A549 (cell line): ENCODE measurements around the gene CELF6. TPM values are rescaled to one million over a fixed set of nuclear protein-coding genes. Genes with fewer than 3 reads are reported as not detected.
A peak's percentile ranks its signal among the peaks of the same experiment; 100 is the strongest.

Experiments
- ATAC-seq, 2 experiments: fragments of 200-7000 bp in 1 of 2; fragments of >200 bp in 1 of 2; cut with Nextera tagmentation in 1 of 2; cut with Tn5 transposase in 1 of 2; 3 replicates each; pipeline versions ENCODE4 v1.8.0 to v1.9.1; 2018 to 2020; ENCODE audit warnings: mild to moderate bottlenecking in 1 of 2, moderate library complexity in 1 of 2
- CTCF ChIA-PET: fragments of 300-600 bp; sonication (Branson Sonifier 250); formaldehyde crosslinking; extraction: SDS; loops from one replicate; lab custom pipeline; 2021; ENCODE audit warnings: antibody characterized with exemption, inconsistent platforms; lab: Yijun Ruan, JAX
- POLR2A ChIA-PET: fragments of 350-600 bp; formaldehyde crosslinking; extraction: SDS; loops from one replicate; lab custom pipeline; 2021; ENCODE audit warnings: antibody characterized with exemption, inconsistent platforms; lab: Yijun Ruan, JAX
- DNase-seq, 2 experiments: peaks; one replicate each; pipeline versions ENCODE4 v3.0.0 to v3.0.0-alpha.2; 2011 to 2016; ENCODE audit warnings: low read depth in 1 of 2, low spot score in 1 of 2
- FAIRE-seq: peaks from 2 replicates; lab custom pipeline; 2011; peaks lifted over from hg19 to GRCh38; lab: Jason Lieb, UNC
- H3K27ac ChIP-seq, 2 experiments: fragments of >200 bp; sonication (Bioruptor Twin); formaldehyde crosslinking; 3 replicates each; pipeline ENCODE4 v1.5.1; 2016 to 2017
- H3K4me1 ChIP-seq: fragments of >200 bp; sonication (Bioruptor Twin); formaldehyde crosslinking; 3 replicates; pipeline ENCODE4 v1.6.1; 2016
- H3K4me2 ChIP-seq: fragments of >200 bp; sonication (Bioruptor Twin); formaldehyde crosslinking; 3 replicates; pipeline ENCODE4 v1.6.1; 2016
- H3K4me3 ChIP-seq: fragments of >200 bp; sonication (Bioruptor Twin); formaldehyde crosslinking; 3 replicates; pipeline ENCODE4 v1.5.1; 2016
- H3K9me3 ChIP-seq: fragments of >200 bp; sonication (Bioruptor Twin); formaldehyde crosslinking; 3 replicates; pipeline ENCODE4 v1.6.1; 2016
- BHLHE40 ChIP-seq: IDR thresholded peaks from 2 replicates; pipeline ENCODE4 v1.6.1; 2012; ENCODE audit warnings: low read depth, low read length, inconsistent platforms
- CBX8 ChIP-seq: fragments of 200-600 bp; sonication (generic); IDR thresholded peaks from 2 replicates; pipeline ENCODE4 v1.6.1; 2016
- CEBPB ChIP-seq, 2 experiments: fragments of >200 bp in 1 of 2; sonication (Bioruptor Twin) in 1 of 2; formaldehyde crosslinking in 1 of 2; IDR thresholded peaks; 2 replicates each; pipeline ENCODE4 v1.6.1; 2012 to 2016
- FOSL2 ChIP-seq, 2 experiments: fragments of 450-650 bp in 1 of 2; fragments of >200 bp in 1 of 2; sonication (Bioruptor Twin) in 1 of 2; formaldehyde crosslinking; IDR thresholded peaks; 2 replicates each; pipeline versions ENCODE4 v1.5.0 to v1.6.1; 2016 to 2020; ENCODE audit warnings: mild to moderate bottlenecking in 1 of 2, moderate library complexity in 1 of 2
- FOXS1 ChIP-seq: fragments of 250-450 bp; sonication (Bioruptor Pico); IDR thresholded peaks from 2 replicates; pipeline ENCODE4 v1.5.0; 2020; ENCODE audit warnings: mild to moderate bottlenecking, moderate library complexity
- HDAC2 ChIP-seq: fragments of 200-600 bp; sonication (generic); IDR thresholded peaks from 2 replicates; pipeline ENCODE4 v1.6.1; 2016
- HOXA7 ChIP-seq: fragments of 250-450 bp; sonication (Bioruptor Pico); IDR thresholded peaks from 2 replicates; pipeline ENCODE4 v1.5.0; 2020; ENCODE audit warnings: mild to moderate bottlenecking, moderate library complexity
- HOXB13 ChIP-seq: fragments of 250-450 bp; sonication (Bioruptor Pico); IDR thresholded peaks from 2 replicates; pipeline ENCODE4 v1.5.0; 2020; ENCODE audit warnings: low read depth, mild to moderate bottlenecking, moderate library complexity
- HOXB5 ChIP-seq: fragments of 250-450 bp; sonication (Bioruptor Pico); IDR thresholded peaks from 2 replicates; pipeline ENCODE4 v1.5.0; 2020; ENCODE audit warnings: mild to moderate bottlenecking, moderate library complexity
- JUN ChIP-seq, 2 experiments: fragments of >200 bp; sonication (Bioruptor Twin); formaldehyde crosslinking; IDR thresholded peaks; 2 replicates in 1 of 2; 3 replicates in 1 of 2; pipeline ENCODE4 v1.6.1; 2016 to 2017
- KDM5A ChIP-seq: fragments of 200-600 bp; sonication (generic); IDR thresholded peaks from 2 replicates; pipeline ENCODE4 v1.6.1; 2016; ENCODE audit warnings: antibody characterized with exemption, mild to moderate bottlenecking
- MAFK ChIP-seq: fragments of 450-650 bp; IDR thresholded peaks from 2 replicates; pipeline ENCODE4 v1.6.1; 2014; ENCODE audit not compliant: partially characterized antibody
- NPAS2 ChIP-seq: fragments of 250-450 bp; sonication (Bioruptor Pico); IDR thresholded peaks from 2 replicates; pipeline ENCODE4 v1.8.0; 2022; ENCODE audit warnings: mild to moderate bottlenecking, moderate library complexity, borderline replicate concordance
- SMC3 ChIP-seq: fragments of >200 bp; sonication (Bioruptor Twin); formaldehyde crosslinking; IDR thresholded peaks from 3 replicates; pipeline ENCODE4 v1.6.1; 2018; ENCODE audit warnings: inconsistent platforms
- SREBF2 ChIP-seq: fragments of 450-650 bp; IDR thresholded peaks from 2 replicates; pipeline ENCODE4 v1.6.1; 2014; ENCODE audit warnings: mild to moderate bottlenecking, moderate library complexity
- ZSCAN20 ChIP-seq: fragments of 250-450 bp; sonication (Bioruptor Pico); IDR thresholded peaks from 2 replicates; pipeline ENCODE4 v1.8.0; 2022; ENCODE audit warnings: mild to moderate bottlenecking, moderate library complexity
- WGBS: methylation state at CpG from one replicate; pipeline ENCODE4 v1.1.6; 2017; ENCODE audit errors: missing lambda C conversion rate; 5-methylcytosine and 5-hydroxymethylcytosine counted together
- polyA minus RNA-seq: library from RNA; depleted of rRNA, polyadenylated mRNA; stranded (reverse); fragments of >200 nt; gene quantifications from 2 replicates; pipeline ENCODE4 v1.2.3, GENCODE V29; 2011; rRNA and poly(A)+ RNA removed
- polyA plus RNA-seq, 4 experiments: library from polyadenylated mRNA; depleted of rRNA in 3 of 4; stranded (reverse); fragments of >200 nt; fragmentation: RNase III in 1 of 4; extraction: RNeasy Plus Mini Kit Qiagen cat#74134 plus additional on column Dnase treatment in 1 of 4; gene quantifications; 2 replicates in 3 of 4; 3 replicates in 1 of 4; pipeline ENCODE4 v1.2.3, GENCODE V29; 2011 to 2017
- TF ChIP-seq, protein P1 (sequence below): IDR thresholded peaks from 2 replicates; pipeline ENCODE4 v1.6.1; 2012; ENCODE audit warnings: low read depth, borderline replicate concordance
- TF ChIP-seq, protein P2 (sequence below): fragments of 200-600 bp; sonication (generic); IDR thresholded peaks from 2 replicates; pipeline ENCODE4 v1.6.1; 2016; ENCODE audit warnings: antibody characterized with exemption, mild to moderate bottlenecking, moderate library complexity
- TF ChIP-seq, protein P3 (sequence below): IDR thresholded peaks from 2 replicates; pipeline ENCODE4 v1.6.1; 2012

The CELF6 gene
- polyA plus RNA-seq (2011; rRNA removed) (0.16 and 0.24 TPM in 2 replicates), polyA plus RNA-seq (2017; fragmentation: RNase III; extraction: RNeasy Plus Mini Kit Qiagen cat#74134 plus additional on column Dnase treatment) (0.14 TPM in 1 of 3 replicates, not detected in the others), polyA minus RNA-seq (0.08 and 0.19 TPM in 2 replicates)
- polyA plus RNA-seq (2012; cell fraction: cytosol; rRNA removed) = 0.08 and 0.09 TPM in 2 replicates
- 0.44 and 1.9 TPM in 2 replicates for polyA plus RNA-seq (2012; cell fraction: nucleus; rRNA removed)

DNA sequence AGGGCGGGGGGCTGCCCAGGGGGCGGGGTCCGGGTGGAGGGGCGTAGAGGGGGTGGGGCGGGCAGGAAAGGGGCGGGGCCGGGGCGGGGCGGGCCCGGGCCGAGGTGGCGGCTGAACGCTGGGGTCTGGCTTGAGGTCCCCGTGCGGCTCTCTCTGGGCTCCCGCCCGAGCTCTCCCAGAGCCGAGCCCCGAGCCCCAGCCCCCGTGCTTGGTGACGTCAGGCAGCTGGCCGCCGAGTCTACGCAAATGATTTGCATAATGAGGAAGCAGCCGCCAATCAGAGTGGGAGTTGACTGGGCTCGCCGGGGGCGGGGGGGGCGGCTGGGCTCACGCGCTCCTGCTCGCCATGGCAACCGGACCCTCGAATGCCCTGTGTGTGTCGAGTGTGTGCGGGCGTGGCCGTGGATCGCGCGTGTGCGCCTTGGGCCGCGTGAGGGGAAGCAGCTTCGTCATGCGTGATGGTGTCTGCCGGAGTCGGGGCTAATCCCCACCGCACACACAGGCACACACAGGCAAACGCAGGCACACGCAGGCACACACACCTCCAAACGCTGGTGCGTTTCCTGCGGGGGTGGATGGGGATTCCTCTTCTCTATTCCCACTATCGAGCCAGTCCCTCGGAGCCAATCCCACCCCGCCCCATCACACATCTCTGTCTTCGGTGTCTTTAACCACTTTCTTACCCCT is at the start of gene CELF6:
TSS of gene CELF6 (minus strand) at position 173 of the 687 bp plus-strand sequence. CDS start 283 bp downstream, outside the sequence.
- FAIRE-seq = no peak
- 3% methylated on average over 31 of the region's 58 CpGs for WGBS
- CTCF ChIA-PET = interaction anchor here (0.7 to 1.6 kb wide), 5 partner anchors 7 to 120 kb away, joined by 3 to 5 read pairs (median 4); no protein-coding TSS in a partner anchor

DNA sequence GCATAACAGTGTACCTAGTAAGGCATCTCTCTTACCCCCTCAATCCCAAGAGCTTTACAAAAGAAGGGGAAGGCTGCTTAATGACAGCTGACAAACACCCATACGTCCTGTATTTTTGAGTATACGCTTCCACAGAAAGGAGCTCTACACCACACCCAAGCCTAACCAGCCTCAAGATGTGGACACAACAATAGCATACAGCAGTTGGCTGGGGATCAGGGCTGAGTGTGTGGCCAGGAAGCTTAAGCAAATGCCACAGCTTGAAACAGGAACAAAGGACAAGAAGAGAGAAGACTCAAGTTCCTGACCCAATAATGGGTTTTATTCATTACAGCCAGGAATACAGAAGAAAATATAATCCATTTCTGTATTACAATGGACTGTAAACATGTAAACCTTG is 48.9 kb upstream of the CELF6 start:
- CTCF ChIA-PET = interaction anchor here (0.6 to 1.7 kb wide), 6 partner anchors 8 to 309 kb away, joined by 3 to 5 read pairs (median 3); no protein-coding TSS in a partner anchor
- Histone ChIP-seq H3K4me2 (no peak overlapping the region), H3K9me3 (no peaks in the 10 kb centered on the region), H3K27ac (no peak overlapping the region), H3K4me3 (no peak overlapping the region), H3K4me1 (peaks cover 7% of the 10 kb centered on the region; the same call in 1 of the 3 replicates)
- WGBS = 87% methylated on average over 2 of the region's 2 CpGs
- no peak for ATAC-seq
- no peak for DNase-seq
- TF ChIP-seq HDAC2 (no peak), JUN (IDR thresholded peaks at IDR 0.05) (no peak), NPAS2 (CRISPR knock-in tag) (no peak), HOXB5 (CRISPR knock-in tag) (no peak), SREBF2 (no peak), MAFK (no peak), HOXA7 (CRISPR knock-in tag) (no peak)
- POLR2A ChIA-PET = no interaction called here
- FAIRE-seq = no peak

More for the DNA sequence above, at the start of gene CELF6:
- ATAC-seq (peak; percentile 72 to 81), DNase-seq (peak; percentile 75 to 87)
- POLR2A ChIA-PET = interaction anchor here (1.0 to 1.3 kb wide), 2 partner anchors 20 to 153 kb away, joined by 3 to 4 read pairs; no protein-coding TSS in a partner anchor
- peak within 1 kb of the TSS in 1 of 2 experiments; percentile 68; a peak in 3 of 6 replicates for H3K27ac ChIP-seq
- TF ChIP-seq, protein P1, sequence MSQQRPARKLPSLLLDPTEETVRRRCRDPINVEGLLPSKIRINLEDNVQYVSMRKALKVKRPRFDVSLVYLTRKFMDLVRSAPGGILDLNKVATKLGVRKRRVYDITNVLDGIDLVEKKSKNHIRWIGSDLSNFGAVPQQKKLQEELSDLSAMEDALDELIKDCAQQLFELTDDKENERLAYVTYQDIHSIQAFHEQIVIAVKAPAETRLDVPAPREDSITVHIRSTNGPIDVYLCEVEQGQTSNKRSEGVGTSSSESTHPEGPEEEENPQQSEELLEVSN = peak; percentile 71
- TF ChIP-seq CEBPB (IDR thresholded peaks at IDR 0.05) (no peak), HOXB13 (CRISPR knock-in tag) (peak; percentile 49; the same call in 1 of the 2 replicates), FOSL2 (IDR thresholded peaks at IDR 0.05) (no peak), FOSL2 (CRISPR knock-in tag; IDR thresholded peaks at IDR 0.05) (0 out of 2 replicates have a peak, but pooled peaks have one; percentile 3)
- TF ChIP-seq, protein P2, sequence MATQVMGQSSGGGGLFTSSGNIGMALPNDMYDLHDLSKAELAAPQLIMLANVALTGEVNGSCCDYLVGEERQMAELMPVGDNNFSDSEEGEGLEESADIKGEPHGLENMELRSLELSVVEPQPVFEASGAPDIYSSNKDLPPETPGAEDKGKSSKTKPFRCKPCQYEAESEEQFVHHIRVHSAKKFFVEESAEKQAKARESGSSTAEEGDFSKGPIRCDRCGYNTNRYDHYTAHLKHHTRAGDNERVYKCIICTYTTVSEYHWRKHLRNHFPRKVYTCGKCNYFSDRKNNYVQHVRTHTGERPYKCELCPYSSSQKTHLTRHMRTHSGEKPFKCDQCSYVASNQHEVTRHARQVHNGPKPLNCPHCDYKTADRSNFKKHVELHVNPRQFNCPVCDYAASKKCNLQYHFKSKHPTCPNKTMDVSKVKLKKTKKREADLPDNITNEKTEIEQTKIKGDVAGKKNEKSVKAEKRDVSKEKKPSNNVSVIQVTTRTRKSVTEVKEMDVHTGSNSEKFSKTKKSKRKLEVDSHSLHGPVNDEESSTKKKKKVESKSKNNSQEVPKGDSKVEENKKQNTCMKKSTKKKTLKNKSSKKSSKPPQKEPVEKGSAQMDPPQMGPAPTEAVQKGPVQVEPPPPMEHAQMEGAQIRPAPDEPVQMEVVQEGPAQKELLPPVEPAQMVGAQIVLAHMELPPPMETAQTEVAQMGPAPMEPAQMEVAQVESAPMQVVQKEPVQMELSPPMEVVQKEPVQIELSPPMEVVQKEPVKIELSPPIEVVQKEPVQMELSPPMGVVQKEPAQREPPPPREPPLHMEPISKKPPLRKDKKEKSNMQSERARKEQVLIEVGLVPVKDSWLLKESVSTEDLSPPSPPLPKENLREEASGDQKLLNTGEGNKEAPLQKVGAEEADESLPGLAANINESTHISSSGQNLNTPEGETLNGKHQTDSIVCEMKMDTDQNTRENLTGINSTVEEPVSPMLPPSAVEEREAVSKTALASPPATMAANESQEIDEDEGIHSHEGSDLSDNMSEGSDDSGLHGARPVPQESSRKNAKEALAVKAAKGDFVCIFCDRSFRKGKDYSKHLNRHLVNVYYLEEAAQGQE = 0 out of 2 replicates have a peak, but pooled peaks have one; percentile 23
- TF ChIP-seq, protein P3, sequence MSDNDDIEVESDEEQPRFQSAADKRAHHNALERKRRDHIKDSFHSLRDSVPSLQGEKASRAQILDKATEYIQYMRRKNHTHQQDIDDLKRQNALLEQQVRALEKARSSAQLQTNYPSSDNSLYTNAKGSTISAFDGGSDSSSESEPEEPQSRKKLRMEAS = 0 out of 2 replicates have a peak, but pooled peaks have one; percentile 55
- H3K4me2 ChIP-seq = peak within 1 kb of the TSS; percentile 91
- H3K9me3 ChIP-seq = peaks cover 11% of the 10 kb centered on the region; the same call in 2 of the 3 replicates
- no peaks in the 10 kb centered on the region for H3K4me1 ChIP-seq
- peak within 1 kb of the TSS; percentile 64 for H3K4me3 ChIP-seq

DNA sequence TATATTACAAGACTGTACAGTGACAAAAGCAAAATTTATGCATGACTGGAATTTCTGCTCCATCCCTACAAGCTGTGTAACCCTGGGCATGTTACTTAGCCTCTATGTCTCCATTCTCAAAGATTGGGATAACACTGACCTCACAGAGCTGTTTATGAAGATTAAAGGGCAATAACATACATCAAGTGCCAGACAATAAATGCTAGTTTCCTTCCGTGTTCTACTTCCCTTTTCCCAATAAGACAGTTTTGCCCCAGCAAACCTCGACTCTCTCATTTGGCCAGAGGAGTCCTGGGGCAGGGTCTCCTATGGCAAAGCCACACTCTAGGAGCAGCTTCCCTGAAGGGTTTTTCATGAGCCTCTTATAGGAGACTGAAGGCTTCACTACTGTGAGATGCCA is 48.4 kb upstream of the CELF6 start:
- H3K4me1 ChIP-seq = peaks cover 5% of the 10 kb centered on the region; the same call in 1 of the 3 replicates
- ChIA-PET CTCF (interaction anchor here (1.5 to 1.7 kb wide), 3 partner anchors 9 to 168 kb away, joined by 3 to 5 read pairs (median 4); no protein-coding TSS in a partner anchor), POLR2A (interaction anchor here (0.9 kb wide), 1 partner anchor 109 kb away, joined by 3 read pairs; no protein-coding TSS in a partner anchor)
- H3K9me3 ChIP-seq = no peaks in the 10 kb centered on the region
- DNase-seq (no peak), FAIRE-seq (no peak), ATAC-seq (no peak)
- no peak overlapping the region for H3K27ac ChIP-seq
- H3K4me3 ChIP-seq = no peak overlapping the region
- H3K4me2 ChIP-seq = no peak overlapping the region
- 77% methylated on average over 2 of the region's 2 CpGs for WGBS
- TF ChIP-seq, protein P1 = no peak
- TF ChIP-seq KDM5A (no peak), HOXA7 (CRISPR knock-in tag) (no peak), BHLHE40 (no peak), CBX8 (no peak), FOXS1 (CRISPR knock-in tag) (no peak), ZSCAN20 (CRISPR knock-in tag) (no peak), NPAS2 (CRISPR knock-in tag) (no peak), HOXB13 (CRISPR knock-in tag) (no peak), CEBPB (IDR thresholded peaks at IDR 0.05) (no peak), SMC3 (no peak)
- TF ChIP-seq, protein P3 = no peak
- TF ChIP-seq, protein P2 = no peak
